K562 (cell line): Measurements from ENCODE around the gene VCAN. TPM values are rescaled to one million over a fixed set of nuclear protein-coding genes. Genes with fewer than 3 reads are reported as not detected.

Experiments used
- BRD9 ChIP-seq: fragments of 450-650 bp; IDR thresholded peaks from 2 replicates; pipeline ENCODE4 v1.6.1; 2018; ENCODE audit warnings: low read depth; ENCODE audit not compliant: partially characterized antibody
- CREBBP ChIP-seq: IDR thresholded peaks from one replicate; pipeline ENCODE4 v1.6.1; 2012; ENCODE audit warnings: low read depth, mild to moderate bottlenecking, control low read depth, inconsistent platforms, low read length
- CTBP1 ChIP-seq: fragments of 450-650 bp; IDR thresholded peaks from 2 replicates; pipeline ENCODE4 v1.6.1; 2016; ENCODE audit warnings: borderline replicate concordance
- FOXP4 ChIP-seq: sonication (generic); formaldehyde crosslinking; IDR thresholded peaks from 2 replicates; pipeline ENCODE4 v1.8.0; 2022; ENCODE audit warnings: mild to moderate bottlenecking, missing genetic modification reagents, borderline replicate concordance
- GABPA ChIP-seq: fragments of 200-800 bp; sonication (Bioruptor generic); conservative IDR thresholded peaks from 2 replicates; pipeline ENCODE4 v1.6.1; 2016; ENCODE audit warnings: low read depth, missing genetic modification characterization, missing compliant biosample characterization
- JUND ChIP-seq, 2 experiments: IDR thresholded peaks; 2 replicates in 1 of 2; 3 replicates in 1 of 2; pipeline ENCODE4 v1.6.1; 2011; ENCODE audit warnings: borderline replicate concordance in 2 of 2, low read depth in 2 of 2, low read length in 2 of 2, improper control_type of control experiment in 1 of 2, missing biosample characterization in 1 of 2, missing genetic modification characterization in 1 of 2, missing genetic modification reagents in 1 of 2
- RBM14 ChIP-seq: fragments of 200-400 bp; formaldehyde crosslinking; IDR thresholded peaks from 2 replicates; pipeline ENCODE4 v1.6.1; 2018; ENCODE audit warnings: low read depth, mild to moderate bottlenecking, low read length, moderate library complexity, borderline replicate concordance; ENCODE audit not compliant: insufficient read depth
- THAP12 ChIP-seq: fragments of 250-450 bp; sonication (Bioruptor Pico); IDR thresholded peaks from 2 replicates; pipeline ENCODE4 v1.9.0; 2021; ENCODE audit warnings: mild to moderate bottlenecking, inconsistent platforms
- ZC3H4 ChIP-seq: sonication (generic); formaldehyde crosslinking; IDR thresholded peaks from 2 replicates; pipeline ENCODE4 v1.9.0; 2021; ENCODE audit warnings: missing genetic modification reagents, borderline replicate concordance
- ZFP36 ChIP-seq: fragments of 150-350 bp; IDR thresholded peaks from 2 replicates; pipeline ENCODE4 v1.6.1; 2018; ENCODE audit warnings: low read length, low read depth; ENCODE audit not compliant: partially characterized antibody
- ZZZ3 ChIP-seq: fragments of 450-650 bp; IDR thresholded peaks from 2 replicates; pipeline ENCODE4 v1.6.1; 2016; ENCODE audit warnings: antibody characterized with exemption, mild to moderate bottlenecking, moderate library complexity
- polyA plus RNA-seq, 8 experiments: library from polyadenylated mRNA; depleted of rRNA in 4 of 8; stranded (reverse) in 5 of 8; unstranded in 3 of 8; fragments of >200 nt; fragmentation: Nextera tagmentation in 2 of 8; fragmentation: Illumina TruSeq in 1 of 8; extraction: Ambion mirVana in 2 of 8; extraction: Trizol in 1 of 8; gene quantifications; 2 replicates each; pipeline versions ENCODE4 v1.2.1 to v1.2.3, GENCODE V29; 2011 to 2014; ENCODE audit warnings: inconsistent platforms in 1 of 8, missing spikeins in 1 of 8
- total RNA-seq, 7 experiments: library from RNA; depleted of rRNA in 6 of 7; stranded (reverse); fragments of >200 nt in 6 of 7; fragmentation: Illumina TruSeq in 2 of 7; extraction: Trizol in 2 of 7; gene quantifications; 2 replicates each; pipeline versions ENCODE4 v1.2.1 to v1.2.3, GENCODE V29; 2011 to 2021; ENCODE audit warnings: low replicate concordance in 1 of 7
- TF ChIP-seq, protein P1 (sequence below): sonication (generic); formaldehyde crosslinking; IDR thresholded peaks from 2 replicates; pipeline ENCODE4 v1.8.0; 2023; ENCODE audit warnings: missing genetic modification reagents, mild to moderate bottlenecking, borderline replicate concordance
- TF ChIP-seq, protein P2 (sequence below): fragments of 450-650 bp; formaldehyde crosslinking; IDR thresholded peaks from 2 replicates; pipeline ENCODE4 v1.4.0; 2020; ENCODE audit warnings: mild to moderate bottlenecking, moderate library complexity

The VCAN gene
- total and polyA plus RNA-seq, 9 of the 15 experiments (the other 6 are each of a cell fraction or from before 2014, with no cell fraction given) = 0.01 to 0.33 (median 0.05) TPM

DNA sequence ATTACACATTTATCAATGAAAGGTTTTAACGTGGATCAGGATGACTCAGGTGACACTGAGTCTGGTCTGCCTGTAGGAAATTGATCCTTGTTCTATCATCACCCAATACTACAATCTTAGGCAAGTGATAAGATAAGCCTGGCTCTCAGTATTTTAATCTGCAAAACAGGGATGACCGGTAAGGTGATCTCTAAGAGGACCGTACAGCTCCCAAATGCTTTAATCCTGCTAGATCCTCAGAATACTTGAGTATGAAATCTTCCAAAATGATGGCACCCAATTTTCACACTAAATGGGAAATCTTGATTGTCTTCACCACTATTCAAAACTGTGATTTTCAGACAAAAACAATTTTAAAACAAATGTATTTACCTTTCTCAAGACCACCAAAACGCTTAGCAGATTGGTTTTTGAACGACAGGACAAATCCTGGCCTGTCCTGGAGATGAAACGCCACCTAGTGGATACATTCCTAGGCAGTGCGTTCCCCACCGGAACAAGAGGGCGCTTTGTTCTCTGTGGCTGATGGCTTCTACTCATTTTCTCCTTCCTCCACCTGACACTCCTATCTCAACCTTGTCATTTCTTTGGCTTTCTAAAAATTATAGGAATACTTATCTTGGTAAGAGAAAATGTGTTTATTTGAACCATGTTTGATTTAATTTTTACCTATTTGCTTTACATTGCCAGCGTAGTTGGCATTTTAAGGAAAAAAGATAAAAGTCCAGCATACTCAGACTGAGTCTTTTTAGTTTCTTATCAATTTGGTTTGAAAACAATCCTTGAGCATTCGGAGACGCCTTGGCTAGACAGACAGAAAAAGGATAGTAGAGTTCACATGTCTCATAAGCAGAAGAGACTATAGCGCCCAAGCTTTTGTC, 41.2 kb upstream of the VCAN start (continued):
- TF ChIP-seq, protein P1, sequence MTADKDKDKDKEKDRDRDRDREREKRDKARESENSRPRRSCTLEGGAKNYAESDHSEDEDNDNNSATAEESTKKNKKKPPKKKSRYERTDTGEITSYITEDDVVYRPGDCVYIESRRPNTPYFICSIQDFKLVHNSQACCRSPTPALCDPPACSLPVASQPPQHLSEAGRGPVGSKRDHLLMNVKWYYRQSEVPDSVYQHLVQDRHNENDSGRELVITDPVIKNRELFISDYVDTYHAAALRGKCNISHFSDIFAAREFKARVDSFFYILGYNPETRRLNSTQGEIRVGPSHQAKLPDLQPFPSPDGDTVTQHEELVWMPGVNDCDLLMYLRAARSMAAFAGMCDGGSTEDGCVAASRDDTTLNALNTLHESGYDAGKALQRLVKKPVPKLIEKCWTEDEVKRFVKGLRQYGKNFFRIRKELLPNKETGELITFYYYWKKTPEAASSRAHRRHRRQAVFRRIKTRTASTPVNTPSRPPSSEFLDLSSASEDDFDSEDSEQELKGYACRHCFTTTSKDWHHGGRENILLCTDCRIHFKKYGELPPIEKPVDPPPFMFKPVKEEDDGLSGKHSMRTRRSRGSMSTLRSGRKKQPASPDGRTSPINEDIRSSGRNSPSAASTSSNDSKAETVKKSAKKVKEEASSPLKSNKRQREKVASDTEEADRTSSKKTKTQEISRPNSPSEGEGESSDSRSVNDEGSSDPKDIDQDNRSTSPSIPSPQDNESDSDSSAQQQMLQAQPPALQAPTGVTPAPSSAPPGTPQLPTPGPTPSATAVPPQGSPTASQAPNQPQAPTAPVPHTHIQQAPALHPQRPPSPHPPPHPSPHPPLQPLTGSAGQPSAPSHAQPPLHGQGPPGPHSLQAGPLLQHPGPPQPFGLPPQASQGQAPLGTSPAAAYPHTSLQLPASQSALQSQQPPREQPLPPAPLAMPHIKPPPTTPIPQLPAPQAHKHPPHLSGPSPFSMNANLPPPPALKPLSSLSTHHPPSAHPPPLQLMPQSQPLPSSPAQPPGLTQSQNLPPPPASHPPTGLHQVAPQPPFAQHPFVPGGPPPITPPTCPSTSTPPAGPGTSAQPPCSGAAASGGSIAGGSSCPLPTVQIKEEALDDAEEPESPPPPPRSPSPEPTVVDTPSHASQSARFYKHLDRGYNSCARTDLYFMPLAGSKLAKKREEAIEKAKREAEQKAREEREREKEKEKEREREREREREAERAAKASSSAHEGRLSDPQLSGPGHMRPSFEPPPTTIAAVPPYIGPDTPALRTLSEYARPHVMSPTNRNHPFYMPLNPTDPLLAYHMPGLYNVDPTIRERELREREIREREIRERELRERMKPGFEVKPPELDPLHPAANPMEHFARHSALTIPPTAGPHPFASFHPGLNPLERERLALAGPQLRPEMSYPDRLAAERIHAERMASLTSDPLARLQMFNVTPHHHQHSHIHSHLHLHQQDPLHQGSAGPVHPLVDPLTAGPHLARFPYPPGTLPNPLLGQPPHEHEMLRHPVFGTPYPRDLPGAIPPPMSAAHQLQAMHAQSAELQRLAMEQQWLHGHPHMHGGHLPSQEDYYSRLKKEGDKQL = no peak
- no peak for TF ChIP-seq CREBBP
- TF ChIP-seq FOXP4 (CRISPR knock-in tag) = no peak
- no peak for TF ChIP-seq ZZZ3
- TF ChIP-seq, protein P2, sequence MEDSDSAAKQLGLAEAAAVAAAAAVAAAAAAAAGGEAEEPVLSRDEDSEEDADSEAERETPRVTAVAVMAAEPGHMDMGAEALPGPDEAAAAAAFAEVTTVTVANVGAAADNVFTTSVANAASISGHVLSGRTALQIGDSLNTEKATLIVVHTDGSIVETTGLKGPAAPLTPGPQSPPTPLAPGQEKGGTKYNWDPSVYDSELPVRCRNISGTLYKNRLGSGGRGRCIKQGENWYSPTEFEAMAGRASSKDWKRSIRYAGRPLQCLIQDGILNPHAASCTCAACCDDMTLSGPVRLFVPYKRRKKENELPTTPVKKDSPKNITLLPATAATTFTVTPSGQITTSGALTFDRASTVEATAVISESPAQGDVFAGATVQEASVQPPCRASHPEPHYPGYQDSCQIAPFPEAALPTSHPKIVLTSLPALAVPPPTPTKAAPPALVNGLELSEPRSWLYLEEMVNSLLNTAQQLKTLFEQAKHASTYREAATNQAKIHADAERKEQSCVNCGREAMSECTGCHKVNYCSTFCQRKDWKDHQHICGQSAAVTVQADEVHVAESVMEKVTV (CRISPR knock-in tag) = peak; percentile 62
- TF ChIP-seq GABPA (tag) = peak; percentile 48
- TF ChIP-seq BRD9 = no peak
- TF ChIP-seq ZFP36 = no peak
- TF ChIP-seq THAP12 = no peak
- no peak for TF ChIP-seq ZC3H4
- TF ChIP-seq JUND (IDR thresholded peaks at IDR 0.05; ENCODE audit: borderline replicate concordance, low read depth, low read length) = peak; percentile 42; the same call in 1 of the 2 replicates
- TF ChIP-seq JUND (tag; IDR thresholded peaks at IDR 0.05; ENCODE audit: borderline replicate concordance, low read depth, low read length) = no peak
- no peak for TF ChIP-seq RBM14
- no peak for TF ChIP-seq CTBP1
